K562 (cell line): Measurements from ENCODE around the gene RTBDN. TPM values are rescaled to one million over a fixed set of nuclear protein-coding genes. Genes with fewer than 3 reads are reported as not detected.

Experiments used
- BHLHE40 ChIP-seq: IDR thresholded peaks from 2 replicates; pipeline ENCODE4 v1.6.1; 2011; ENCODE audit warnings: low read length, improper control_type of control experiment
- CCAR2 ChIP-seq: fragments of 200-400 bp; formaldehyde crosslinking; IDR thresholded peaks from 2 replicates; pipeline ENCODE4 v1.6.1; 2017; ENCODE audit warnings: mild to moderate bottlenecking, low read depth, low read length
- CCNT2 ChIP-seq: IDR thresholded peaks from 2 replicates; pipeline ENCODE4 v1.6.1; 2011; ENCODE audit warnings: borderline replicate concordance, low read depth, mild to moderate bottlenecking, moderate library complexity, mixed read lengths, low read length; ENCODE audit not compliant: insufficient read length; ENCODE audit errors: extremely low read depth
- CREB3 ChIP-seq: fragments of 450-650 bp; conservative IDR thresholded peaks from 2 replicates; pipeline ENCODE4 v1.6.1; 2016; ENCODE audit warnings: missing genetic modification characterization, low read depth, mild to moderate bottlenecking, missing compliant biosample characterization, moderate library complexity
- CREBBP ChIP-seq: IDR thresholded peaks from one replicate; pipeline ENCODE4 v1.6.1; 2012; ENCODE audit warnings: low read depth, mild to moderate bottlenecking, control low read depth, inconsistent platforms, low read length
- CXXC5 ChIP-seq: fragments of 250-450 bp; sonication (Bioruptor Pico); IDR thresholded peaks from 2 replicates; pipeline ENCODE4 v1.8.0; 2022; ENCODE audit warnings: inconsistent platforms, mild to moderate bottlenecking, moderate library complexity
- E2F8 ChIP-seq: fragments of 450-650 bp; IDR thresholded peaks from 2 replicates; pipeline ENCODE4 v1.7.1; 2018; ENCODE audit warnings: mild to moderate bottlenecking, low read depth; ENCODE audit not compliant: partially characterized antibody
- HDAC2 ChIP-seq: fragments of 450-650 bp; IDR thresholded peaks from 2 replicates; pipeline ENCODE4 v1.6.1; 2016; ENCODE audit warnings: mild to moderate bottlenecking
- HNRNPH1 ChIP-seq: fragments of 200-400 bp; formaldehyde crosslinking; optimal IDR thresholded peaks from 2 replicates; pipeline ENCODE3; 2017; ENCODE audit warnings: low read depth, mild to moderate bottlenecking, low read length, moderate library complexity
- SP1 ChIP-seq: sonication (generic); formaldehyde crosslinking; IDR thresholded peaks from 2 replicates; pipeline ENCODE4 v1.8.1; 2022; ENCODE audit warnings: mild to moderate bottlenecking, missing genetic modification reagents
- SREBF1 ChIP-seq: fragments of 150-350 bp; IDR thresholded peaks from 2 replicates; pipeline ENCODE4 v1.6.1; 2014; ENCODE audit warnings: antibody characterized with exemption, low read depth, low read length, borderline replicate concordance
- STAG1 ChIP-seq: sonication (generic); formaldehyde crosslinking; IDR thresholded peaks from 2 replicates; pipeline ENCODE4 v1.5.0; 2020; ENCODE audit warnings: missing genetic modification reagents, borderline replicate concordance
- TAF9B ChIP-seq: fragments of 450-650 bp; IDR thresholded peaks from 2 replicates; pipeline ENCODE4 v1.6.1; 2018; ENCODE audit warnings: mild to moderate bottlenecking; ENCODE audit not compliant: partially characterized antibody
- TBP ChIP-seq: optimal IDR thresholded peaks from 2 replicates; pipeline ENCODE3; 2011; ENCODE audit warnings: low read depth, low read length, improper control_type of control experiment
- XRCC5 ChIP-seq: fragments of 200-400 bp; formaldehyde crosslinking; IDR thresholded peaks from 2 replicates; pipeline ENCODE4 v1.6.1; 2017; ENCODE audit warnings: low read depth, mild to moderate bottlenecking, low read length
- ZNF655 ChIP-seq: fragments of 250-450 bp; sonication (Bioruptor Pico); IDR thresholded peaks from 2 replicates; pipeline ENCODE4 v1.5.0; 2021
- ZSCAN32 ChIP-seq: fragments of 450-650 bp; formaldehyde crosslinking; IDR thresholded peaks from 2 replicates; pipeline ENCODE4 v1.4.0; 2020; ENCODE audit warnings: mild to moderate bottlenecking, moderate library complexity
- polyA plus RNA-seq, 8 experiments: library from polyadenylated mRNA; depleted of rRNA in 4 of 8; stranded (reverse) in 5 of 8; unstranded in 3 of 8; fragments of >200 nt; fragmentation: Nextera tagmentation in 2 of 8; fragmentation: Illumina TruSeq in 1 of 8; extraction: Ambion mirVana in 2 of 8; extraction: Trizol in 1 of 8; gene quantifications; 2 replicates each; pipeline versions ENCODE4 v1.2.1 to v1.2.3, GENCODE V29; 2011 to 2014; ENCODE audit warnings: inconsistent platforms in 1 of 8, missing spikeins in 1 of 8
- total RNA-seq, 7 experiments: library from RNA; depleted of rRNA in 6 of 7; stranded (reverse); fragments of >200 nt in 6 of 7; fragmentation: Illumina TruSeq in 2 of 7; extraction: Trizol in 2 of 7; gene quantifications; 2 replicates each; pipeline versions ENCODE4 v1.2.1 to v1.2.3, GENCODE V29; 2011 to 2021; ENCODE audit warnings: low replicate concordance in 1 of 7
- TF ChIP-seq, protein P1 (sequence below): sonication (generic); formaldehyde crosslinking; IDR thresholded peaks from 2 replicates; pipeline ENCODE4 v1.8.1; 2023; ENCODE audit warnings: mild to moderate bottlenecking, missing genetic modification reagents, moderate library complexity
- TF ChIP-seq, protein P2 (sequence below): fragments of 250-450 bp; sonication (Bioruptor Pico); IDR thresholded peaks from 2 replicates; pipeline ENCODE4 v1.9.0; 2021; ENCODE audit warnings: mild to moderate bottlenecking, inconsistent platforms

Gene RTBDN
- total and polyA plus RNA-seq, 9 of the 15 experiments (the other 6 are each of a cell fraction or from before 2014, with no cell fraction given): 0.20 to 2.3 (median 0.72) TPM; not detected in 1

DNA sequence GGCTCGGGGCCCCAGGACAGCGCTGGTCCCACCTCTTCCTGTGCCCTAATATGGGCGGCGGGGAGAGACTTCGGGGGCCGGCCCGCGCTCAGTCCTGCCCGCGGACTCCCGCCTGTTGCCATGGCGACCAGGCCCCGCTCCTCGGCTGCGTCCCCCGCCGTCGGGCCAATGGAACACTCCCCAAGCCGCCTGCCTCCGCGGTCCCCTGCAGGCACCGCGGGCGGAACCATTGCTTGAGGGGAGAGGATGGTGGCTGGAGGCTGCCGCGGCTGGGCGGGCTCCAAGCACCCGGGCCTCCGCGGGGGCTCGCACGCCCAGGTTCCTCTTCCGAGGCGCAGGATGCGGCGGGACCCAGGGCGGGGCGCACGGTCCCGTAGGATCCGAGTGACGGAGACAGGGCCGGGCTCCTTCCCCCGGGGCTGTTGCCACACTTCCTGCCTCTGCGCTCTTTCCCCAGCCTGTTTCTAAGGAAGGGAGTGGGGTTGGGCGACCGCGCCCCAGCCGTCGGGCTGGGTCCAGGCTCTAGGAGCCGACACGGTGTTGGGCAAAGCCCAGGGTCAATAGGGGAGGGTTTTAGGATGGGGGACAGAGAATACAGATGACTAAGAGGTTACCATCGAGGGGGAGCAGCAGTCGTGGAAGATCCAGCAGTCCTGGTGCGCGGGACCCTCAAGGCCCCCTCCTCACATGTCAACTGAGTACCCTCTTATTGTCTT, 44.3 kb downstream of the RTBDN start (continued):
- TF ChIP-seq HDAC2: peak; percentile 75; the same call in 1 of the 2 replicates
- TF ChIP-seq HNRNPH1: no peak
- TF ChIP-seq TBP: peak; percentile 55
- no peak for TF ChIP-seq CREBBP
- peak; percentile 94 for TF ChIP-seq BHLHE40
- no peak for TF ChIP-seq STAG1 (CRISPR knock-in tag)
- TF ChIP-seq E2F8: peak; percentile 85
- TF ChIP-seq, protein P1, sequence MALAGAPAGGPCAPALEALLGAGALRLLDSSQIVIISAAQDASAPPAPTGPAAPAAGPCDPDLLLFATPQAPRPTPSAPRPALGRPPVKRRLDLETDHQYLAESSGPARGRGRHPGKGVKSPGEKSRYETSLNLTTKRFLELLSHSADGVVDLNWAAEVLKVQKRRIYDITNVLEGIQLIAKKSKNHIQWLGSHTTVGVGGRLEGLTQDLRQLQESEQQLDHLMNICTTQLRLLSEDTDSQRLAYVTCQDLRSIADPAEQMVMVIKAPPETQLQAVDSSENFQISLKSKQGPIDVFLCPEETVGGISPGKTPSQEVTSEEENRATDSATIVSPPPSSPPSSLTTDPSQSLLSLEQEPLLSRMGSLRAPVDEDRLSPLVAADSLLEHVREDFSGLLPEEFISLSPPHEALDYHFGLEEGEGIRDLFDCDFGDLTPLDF (CRISPR knock-in tag): peak; percentile 84
- TF ChIP-seq, protein P2, sequence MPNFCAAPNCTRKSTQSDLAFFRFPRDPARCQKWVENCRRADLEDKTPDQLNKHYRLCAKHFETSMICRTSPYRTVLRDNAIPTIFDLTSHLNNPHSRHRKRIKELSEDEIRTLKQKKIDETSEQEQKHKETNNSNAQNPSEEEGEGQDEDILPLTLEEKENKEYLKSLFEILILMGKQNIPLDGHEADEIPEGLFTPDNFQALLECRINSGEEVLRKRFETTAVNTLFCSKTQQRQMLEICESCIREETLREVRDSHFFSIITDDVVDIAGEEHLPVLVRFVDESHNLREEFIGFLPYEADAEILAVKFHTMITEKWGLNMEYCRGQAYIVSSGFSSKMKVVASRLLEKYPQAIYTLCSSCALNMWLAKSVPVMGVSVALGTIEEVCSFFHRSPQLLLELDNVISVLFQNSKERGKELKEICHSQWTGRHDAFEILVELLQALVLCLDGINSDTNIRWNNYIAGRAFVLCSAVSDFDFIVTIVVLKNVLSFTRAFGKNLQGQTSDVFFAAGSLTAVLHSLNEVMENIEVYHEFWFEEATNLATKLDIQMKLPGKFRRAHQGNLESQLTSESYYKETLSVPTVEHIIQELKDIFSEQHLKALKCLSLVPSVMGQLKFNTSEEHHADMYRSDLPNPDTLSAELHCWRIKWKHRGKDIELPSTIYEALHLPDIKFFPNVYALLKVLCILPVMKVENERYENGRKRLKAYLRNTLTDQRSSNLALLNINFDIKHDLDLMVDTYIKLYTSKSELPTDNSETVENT (CRISPR knock-in tag): no peak
- TF ChIP-seq SREBF1: peak; percentile 77; the same call in 1 of the 2 replicates
- no peak for TF ChIP-seq TAF9B
- TF ChIP-seq CCNT2: peak; percentile 76
- TF ChIP-seq CREB3: no peak
- peak; percentile 71; the same call in 1 of the 2 replicates for TF ChIP-seq XRCC5
- TF ChIP-seq CCAR2: no peak
- TF ChIP-seq CXXC5: peak; percentile 96
- TF ChIP-seq ZNF655: no peak
- peak; percentile 87 for TF ChIP-seq SP1
- peak; percentile 19; the same call in 1 of the 2 replicates for TF ChIP-seq ZSCAN32
